Kidney epithelial cell (primary cell): ENCODE measurements around the gene OR2T8. TPM values are rescaled to one million over a fixed set of nuclear protein-coding genes. Genes with fewer than 3 reads are reported as not detected.

Source experiments
- DNase-seq: peaks from one replicate; pipeline ENCODE4 v3.0.0-alpha.2; 2010; ENCODE audit warnings: low read depth
- H3K27me3 ChIP-seq: 2 replicates; pipeline ENCODE4 v1.6.0; 2011; ENCODE audit warnings: low read length; ENCODE audit not compliant: control insufficient read depth, insufficient read depth
- H3K36me3 ChIP-seq: 2 replicates; pipeline ENCODE4 v1.5.1; 2011; ENCODE audit warnings: low read length; ENCODE audit not compliant: control insufficient read depth, insufficient read depth
- H3K4me3 ChIP-seq: 2 replicates; pipeline ENCODE4 v1.5.1; 2011; ENCODE audit warnings: low read depth, mild to moderate bottlenecking, control low read depth, low read length
- CTCF ChIP-seq: IDR thresholded peaks from 2 replicates; pipeline ENCODE4 v1.5.1; 2011; ENCODE audit warnings: mild to moderate bottlenecking, moderate library complexity, low read length, control low read depth, inconsistent platforms; ENCODE audit not compliant: insufficient read depth, poor library complexity, severe bottlenecking
- total RNA-seq: library from RNA; depleted of rRNA; stranded (reverse); fragments of >200 nt; gene quantifications from 2 replicates; pipeline ENCODE4 v1.2.3, GENCODE V29; 2015

Gene OR2T8
- total RNA-seq, 1 donor from 2014 or later = not detected

DNA sequence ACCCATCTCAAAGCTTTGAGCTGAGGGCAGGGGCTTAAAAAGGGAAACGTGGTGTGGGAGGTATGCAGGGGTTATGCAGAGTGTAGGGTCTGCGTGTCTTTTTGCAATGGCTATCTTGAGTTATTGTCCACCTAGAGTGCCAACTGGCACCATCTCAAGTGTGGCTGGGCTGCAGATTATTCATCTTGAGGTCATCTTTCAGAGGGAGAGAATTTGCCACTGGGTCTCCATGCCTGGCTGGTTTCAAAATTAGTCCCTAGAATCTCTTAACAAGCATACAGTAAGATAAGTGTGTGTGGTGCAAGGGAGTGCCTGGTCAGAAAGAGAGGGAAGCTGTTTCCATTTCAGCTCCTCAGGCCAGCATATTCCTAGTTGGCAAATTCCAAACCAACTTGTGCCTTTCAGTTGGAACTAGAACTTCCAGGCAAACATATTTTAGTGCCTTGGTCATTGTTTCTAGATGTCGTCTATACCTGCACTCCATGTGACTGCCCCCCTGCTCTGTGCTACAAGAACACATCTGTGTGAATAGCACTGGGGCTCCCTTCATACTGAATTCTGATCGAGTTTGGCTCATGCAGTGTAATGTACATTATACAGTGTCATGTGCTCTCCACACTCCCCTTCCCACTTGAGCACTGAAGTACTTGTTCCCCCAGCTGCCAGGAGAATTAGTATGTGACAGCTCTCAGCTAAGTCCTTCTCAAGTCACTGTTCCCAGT, 5.0 kb upstream of the OR2T8 start:
- no peaks in the 10 kb centered on the region for H3K36me3 ChIP-seq
- TF ChIP-seq CTCF = no peak
- no peak for DNase-seq
- H3K27me3 ChIP-seq = no peaks in the 10 kb centered on the region
- no peak overlapping the region for H3K4me3 ChIP-seq

- DNase-seq = no peak
- no peak for TF ChIP-seq CTCF
- Histone ChIP-seq H3K4me3 (no peak overlapping the region), H3K27me3 (no peaks in the 10 kb centered on the region), H3K36me3 (no peaks in the 10 kb centered on the region)
Observed at GRCh38 chr1:247923941-247924340, 3.9 kb downstream of the OR2T8 start.

DNA sequence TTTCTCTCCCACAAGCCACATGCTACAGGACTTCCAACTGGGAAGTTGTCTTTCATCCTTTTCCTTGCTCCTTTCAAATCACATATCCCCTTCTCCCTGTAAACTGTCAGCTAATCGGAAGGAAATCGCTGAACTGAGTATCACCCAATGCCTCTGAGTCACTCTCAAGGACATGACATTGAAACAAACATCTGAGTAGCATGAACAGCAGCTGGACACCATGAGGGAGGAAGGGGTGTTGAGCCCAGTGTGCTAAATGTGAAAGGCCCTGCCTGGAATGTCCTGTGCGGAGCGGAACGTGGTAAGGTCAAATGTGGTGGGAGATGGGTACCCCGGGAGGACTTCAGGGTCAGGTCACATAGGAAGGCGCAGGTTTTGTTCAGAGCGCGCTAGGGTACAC, 4.8 kb downstream of the OR2T8 start, which contains the start of gene OR2AJ1:
TSS of gene OR2AJ1 (plus strand) at position 22 of the 400 bp plus-strand sequence. CDS start 8,880 bp downstream, outside the sequence.
- H3K4me3 ChIP-seq = no peak within 1 kb of the TSS
- no peak for DNase-seq
- H3K27me3 ChIP-seq = no peaks in the 10 kb centered on the region
- no peaks in the 10 kb centered on the region for H3K36me3 ChIP-seq
- TF ChIP-seq CTCF = no peak

DNA sequence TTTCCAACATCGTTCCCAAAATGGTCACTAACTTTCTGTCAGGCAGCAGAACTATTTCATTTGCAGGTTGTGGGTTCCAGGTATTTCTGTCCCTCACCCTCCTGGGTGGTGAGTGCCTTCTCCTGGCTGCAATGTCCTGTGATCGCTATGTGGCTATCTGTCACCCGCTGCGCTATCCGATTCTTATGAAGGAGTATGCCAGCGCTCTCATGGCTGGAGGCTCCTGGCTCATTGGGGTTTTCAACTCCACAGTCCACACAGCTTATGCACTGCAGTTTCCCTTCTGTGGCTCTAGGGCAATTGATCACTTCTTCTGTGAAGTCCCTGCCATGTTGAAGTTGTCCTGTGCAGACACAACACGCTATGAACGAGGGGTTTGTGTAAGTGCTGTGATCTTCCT, 13.9 kb downstream of the OR2T8 start:
- Histone ChIP-seq H3K27me3 (no peaks in the 10 kb centered on the region), H3K4me3 (no peak overlapping the region), H3K36me3 (no peaks in the 10 kb centered on the region)
- no peak for TF ChIP-seq CTCF
- no peak for DNase-seq

- no peaks in the 10 kb centered on the region for H3K27me3 ChIP-seq
- no peak overlapping the region for H3K4me3 ChIP-seq
- no peaks in the 10 kb centered on the region for H3K36me3 ChIP-seq
- DNase-seq = no peak
- TF ChIP-seq CTCF = no peak
Observed at GRCh38 chr1:247935781-247936180, 15.7 kb downstream of the OR2T8 start.

DNA sequence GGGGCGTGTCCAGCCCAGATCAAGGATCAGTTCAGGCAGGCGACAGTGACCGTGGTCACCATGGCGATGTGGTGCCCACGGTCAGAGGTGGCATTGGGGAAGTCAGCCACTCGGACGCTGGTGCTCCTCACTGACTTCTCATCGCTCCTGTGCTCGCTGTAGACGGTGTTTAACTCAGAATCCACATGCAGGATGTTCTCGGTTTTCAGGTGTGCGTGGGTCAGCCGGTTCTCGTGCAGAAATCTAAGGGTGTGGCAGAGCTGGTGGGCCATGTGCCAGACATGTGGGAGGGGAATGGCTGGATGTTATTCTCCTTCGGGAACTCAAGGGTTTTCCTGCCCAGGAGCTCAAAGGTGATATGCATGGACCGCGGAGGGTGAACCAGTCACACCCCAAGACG, 16.4 kb downstream of the OR2T8 start:
- H3K36me3 ChIP-seq = no peaks in the 10 kb centered on the region
- no peak overlapping the region for H3K4me3 ChIP-seq
- DNase-seq = no peak
- no peaks in the 10 kb centered on the region for H3K27me3 ChIP-seq
- no peak for TF ChIP-seq CTCF
